ENCODE measurements around the gene MYH7B. TPM values are rescaled to one million over a fixed set of nuclear protein-coding genes. Genes with fewer than 3 reads are reported as not detected.

MYH7B gene
- total RNA-seq, 4 donors from 2014 or later = 0.41 to 3.0 (median 0.51) TPM; not detected in 1

DNA sequence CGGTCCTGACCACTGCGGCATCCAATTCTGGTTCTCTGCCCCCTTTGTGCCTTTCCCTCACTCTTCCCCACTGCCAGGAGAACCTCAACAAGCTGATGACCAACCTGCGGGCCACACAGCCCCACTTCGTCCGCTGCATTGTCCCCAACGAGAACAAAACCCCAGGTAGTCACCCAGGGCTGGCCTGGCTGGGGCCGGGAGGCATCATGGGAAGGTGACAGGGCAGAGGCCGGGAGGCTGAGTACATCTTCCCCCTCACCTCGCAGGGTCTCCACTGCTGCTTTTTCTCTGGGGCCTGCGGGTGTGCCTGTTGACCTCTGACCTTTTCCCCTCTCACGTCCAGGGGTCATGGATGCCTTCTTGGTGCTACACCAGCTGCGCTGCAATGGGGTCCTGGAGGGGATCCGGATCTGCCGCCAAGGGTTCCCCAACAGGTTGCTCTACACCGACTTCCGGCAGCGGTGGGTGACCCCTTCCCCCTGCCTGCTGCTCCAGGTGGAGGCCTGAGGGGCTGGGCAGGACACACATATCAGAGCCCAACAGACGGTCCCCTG, 35.1 kb downstream of the MYH7B start:
- no peaks in the 10 kb centered on the region for H3K27me3 ChIP-seq
- intact Hi-C loops (cut with DNase I; ENCODE audit: low total_unique reads) = no loop called here
- no peak overlapping the region for H3K4me3 ChIP-seq
- no peak for DNase-seq
- no peaks in the 10 kb centered on the region for H3K4me1 ChIP-seq
- no peaks in the 10 kb centered on the region for H3K9me3 ChIP-seq
- TF ChIP-seq POLR2A (IDR thresholded peaks at IDR 0.05) = no peak
- TF ChIP-seq, protein P1, sequence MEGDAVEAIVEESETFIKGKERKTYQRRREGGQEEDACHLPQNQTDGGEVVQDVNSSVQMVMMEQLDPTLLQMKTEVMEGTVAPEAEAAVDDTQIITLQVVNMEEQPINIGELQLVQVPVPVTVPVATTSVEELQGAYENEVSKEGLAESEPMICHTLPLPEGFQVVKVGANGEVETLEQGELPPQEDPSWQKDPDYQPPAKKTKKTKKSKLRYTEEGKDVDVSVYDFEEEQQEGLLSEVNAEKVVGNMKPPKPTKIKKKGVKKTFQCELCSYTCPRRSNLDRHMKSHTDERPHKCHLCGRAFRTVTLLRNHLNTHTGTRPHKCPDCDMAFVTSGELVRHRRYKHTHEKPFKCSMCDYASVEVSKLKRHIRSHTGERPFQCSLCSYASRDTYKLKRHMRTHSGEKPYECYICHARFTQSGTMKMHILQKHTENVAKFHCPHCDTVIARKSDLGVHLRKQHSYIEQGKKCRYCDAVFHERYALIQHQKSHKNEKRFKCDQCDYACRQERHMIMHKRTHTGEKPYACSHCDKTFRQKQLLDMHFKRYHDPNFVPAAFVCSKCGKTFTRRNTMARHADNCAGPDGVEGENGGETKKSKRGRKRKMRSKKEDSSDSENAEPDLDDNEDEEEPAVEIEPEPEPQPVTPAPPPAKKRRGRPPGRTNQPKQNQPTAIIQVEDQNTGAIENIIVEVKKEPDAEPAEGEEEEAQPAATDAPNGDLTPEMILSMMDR (IDR thresholded peaks at IDR 0.05) = no peak
- no peak overlapping the region for H3K27ac ChIP-seq
- no peaks in the 10 kb centered on the region for H3K36me3 ChIP-seq

DNA sequence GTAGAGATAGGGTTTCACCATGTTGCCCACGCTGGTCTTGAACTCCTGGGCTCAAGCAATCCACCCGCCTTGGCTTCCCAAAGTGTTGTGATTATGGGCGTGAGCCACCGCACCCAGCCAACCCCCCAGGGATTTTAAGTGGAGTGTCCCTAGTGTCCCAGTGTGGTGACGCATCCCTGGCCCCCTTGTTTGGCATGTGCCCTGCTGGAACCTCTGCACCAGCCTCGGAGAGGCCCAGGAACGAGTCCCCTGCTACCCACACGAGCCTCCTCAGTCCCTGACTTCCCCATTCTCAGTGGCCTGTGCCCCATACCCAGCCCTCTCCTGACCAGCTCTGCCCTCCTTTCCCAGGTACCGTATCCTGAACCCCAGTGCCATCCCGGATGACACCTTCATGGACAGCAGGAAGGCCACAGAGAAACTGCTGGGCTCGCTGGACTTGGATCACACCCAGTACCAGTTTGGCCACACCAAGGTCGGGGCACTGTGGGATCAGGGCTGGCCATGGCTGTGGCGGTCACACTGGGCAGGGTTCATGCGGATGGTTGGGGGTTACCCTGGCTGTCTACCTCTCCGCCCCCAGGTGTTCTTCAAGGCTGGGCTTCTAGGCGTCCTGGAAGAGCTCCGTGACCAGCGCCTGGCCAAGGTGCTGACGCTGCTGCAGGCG, 37.2 kb downstream of the MYH7B start:
- intact Hi-C loops (cut with DNase I; ENCODE audit: low total_unique reads) = no loop called here
- Histone ChIP-seq H3K27ac (no peak overlapping the region), H3K36me3 (no peaks in the 10 kb centered on the region), H3K27me3 (no peaks in the 10 kb centered on the region), H3K4me1 (no peaks in the 10 kb centered on the region), H3K4me3 (no peak overlapping the region), H3K9me3 (no peaks in the 10 kb centered on the region)
- DNase-seq = no peak
- no peak for TF ChIP-seq POLR2A (IDR thresholded peaks at IDR 0.05)
- TF ChIP-seq, protein P1 (IDR thresholded peaks at IDR 0.05) = no peak

- Histone ChIP-seq H3K4me1 (no peaks in the 10 kb centered on the region), H3K27ac (no peak overlapping the region), H3K9me3 (no peaks in the 10 kb centered on the region), H3K4me3 (no peak overlapping the region), H3K36me3 (no peaks in the 10 kb centered on the region), H3K27me3 (no peaks in the 10 kb centered on the region)
- intact Hi-C loops (cut with DNase I; ENCODE audit: low total_unique reads) = no loop called here
- no peak for DNase-seq
- no peak for TF ChIP-seq POLR2A (IDR thresholded peaks at IDR 0.05)
- TF ChIP-seq, protein P1 (IDR thresholded peaks at IDR 0.05) = no peak
These were observed 38.4 kb downstream of the MYH7B start for GRCh38 chr20:34993941-34994508.

- TF ChIP-seq, protein P1 (IDR thresholded peaks at IDR 0.05) = no peak
- TF ChIP-seq POLR2A (IDR thresholded peaks at IDR 0.05) = no peak
- no peaks in the 10 kb centered on the region for H3K9me3 ChIP-seq
- no peaks in the 10 kb centered on the region for H3K4me1 ChIP-seq
- no peak for DNase-seq
- no peak overlapping the region for H3K4me3 ChIP-seq
- no peak overlapping the region for H3K27ac ChIP-seq
- H3K36me3 ChIP-seq = no peaks in the 10 kb centered on the region
- intact Hi-C loops (cut with DNase I; ENCODE audit: low total_unique reads) = no loop called here
- H3K27me3 ChIP-seq = no peaks in the 10 kb centered on the region
These were observed 39.0 kb downstream of the MYH7B start for GRCh38 chr20:34994509-34995131.

- Histone ChIP-seq H3K27ac (no peak overlapping the region), H3K36me3 (no peaks in the 10 kb centered on the region)
- intact Hi-C loops (cut with DNase I; ENCODE audit: low total_unique reads) = no loop called here
These were observed 39.5 kb downstream of the MYH7B start for GRCh38 chr20:34995192-34995591.

More at GRCh38 chr20:34995192-34995591, 39.5 kb downstream of the MYH7B start:
- Histone ChIP-seq H3K27me3 (no peaks in the 10 kb centered on the region), H3K4me3 (no peak overlapping the region), H3K9me3 (no peaks in the 10 kb centered on the region), H3K4me1 (no peaks in the 10 kb centered on the region)
- no peak for DNase-seq
- TF ChIP-seq, protein P1 (IDR thresholded peaks at IDR 0.05) = no peak
- no peak for TF ChIP-seq POLR2A (IDR thresholded peaks at IDR 0.05)

All from uterus (tissue), 4 donors.